Measurements from ENCODE around the gene PLIN4.

PLIN4 gene

GRCh38 chr19:4456476-4456842 is 61.8 kb downstream of the PLIN4 start:
- peaks cover 10% of the 10 kb centered on the region; the same call in 1 of the 2 replicates for H3K36me3 ChIP-seq (ENCODE audit: insufficient read depth, low read length)
- no peak for DNase-seq (ENCODE audit: low read depth, low spot score)
- H3K4me3 ChIP-seq = peak overlapping the region; percentile 84
- no peak for TF ChIP-seq FOXP2 (optimal IDR thresholded peaks at IDR 0.05; ENCODE audit: control extremely low read depth, extremely low read length, insufficient read depth)
- TF ChIP-seq POLR2AphosphoS5 (IDR thresholded peaks at IDR 0.05; ENCODE audit: borderline replicate concordance, low read depth, low read length) = no peak
- TF ChIP-seq EZH2 (IDR thresholded peaks at IDR 0.05) = no peak
- H3K27ac ChIP-seq = no peak overlapping the region
- no peaks in the 10 kb centered on the region for H3K9me3 ChIP-seq (ENCODE audit: low read depth, low read length)
- H3K9ac ChIP-seq (ENCODE audit: insufficient read length) = peak overlapping the region; percentile 67

- Histone ChIP-seq H3K27ac (no peak overlapping the region), H3K9ac (ENCODE audit: insufficient read length) (no peak overlapping the region)
- TF ChIP-seq POLR2AphosphoS5 (IDR thresholded peaks at IDR 0.05; ENCODE audit: borderline replicate concordance, low read depth, low read length) (no peak), EZH2 (IDR thresholded peaks at IDR 0.05) (no peak)
Measured at GRCh38 chr19:4455719-4456475, 62.4 kb downstream of the PLIN4 start.

GRCh38 chr19:4454747-4455718 is 63.3 kb downstream of the PLIN4 start:
- no peaks in the 10 kb centered on the region for H3K9me3 ChIP-seq (ENCODE audit: low read depth, low read length)
- H3K9ac ChIP-seq (ENCODE audit: insufficient read length) = no peak overlapping the region
- no peak for DNase-seq (ENCODE audit: low read depth, low spot score)
- H3K27ac ChIP-seq = no peak overlapping the region
- H3K4me3 ChIP-seq = no peak overlapping the region
- no peak for TF ChIP-seq FOXP2 (optimal IDR thresholded peaks at IDR 0.05; ENCODE audit: control extremely low read depth, extremely low read length, insufficient read depth)
- TF ChIP-seq POLR2AphosphoS5 (IDR thresholded peaks at IDR 0.05; ENCODE audit: borderline replicate concordance, low read depth, low read length) = no peak
- TF ChIP-seq EZH2 (IDR thresholded peaks at IDR 0.05) = no peak
- peaks cover 10% of the 10 kb centered on the region; the same call in 1 of the 2 replicates for H3K36me3 ChIP-seq (ENCODE audit: insufficient read depth, low read length)

More at GRCh38 chr19:4455719-4456475, 62.4 kb downstream of the PLIN4 start:
- DNase-seq (ENCODE audit: low read depth, low spot score) = no peak
- Histone ChIP-seq H3K36me3 (ENCODE audit: insufficient read depth, low read length) (peaks cover 10% of the 10 kb centered on the region; the same call in 1 of the 2 replicates), H3K9me3 (ENCODE audit: low read depth, low read length) (no peaks in the 10 kb centered on the region), H3K4me3 (peak overlapping the region; percentile 84; the same call in 1 of the 2 replicates)

- Histone ChIP-seq H3K9me3 (ENCODE audit: low read depth, low read length) (no peaks in the 10 kb centered on the region), H3K36me3 (ENCODE audit: insufficient read depth, low read length) (peaks cover 15% of the 10 kb centered on the region; the same call in 1 of the 2 replicates), H3K27ac (no peak overlapping the region), H3K9ac (ENCODE audit: insufficient read length) (no peak overlapping the region), H3K4me3 (no peak overlapping the region)
- no peak for DNase-seq (ENCODE audit: low read depth, low spot score)
- no peak for TF ChIP-seq POLR2AphosphoS5 (IDR thresholded peaks at IDR 0.05; ENCODE audit: borderline replicate concordance, low read depth, low read length)
- no peak for TF ChIP-seq FOXP2 (optimal IDR thresholded peaks at IDR 0.05; ENCODE audit: control extremely low read depth, extremely low read length, insufficient read depth)
- TF ChIP-seq EZH2 (IDR thresholded peaks at IDR 0.05) = no peak
Measured at GRCh38 chr19:4453232-4454179, 64.8 kb downstream of the PLIN4 start.

- no peak overlapping the region for H3K4me3 ChIP-seq
- no peak for DNase-seq (ENCODE audit: low read depth, low spot score)
- no peak overlapping the region for H3K27ac ChIP-seq
- H3K9me3 ChIP-seq (ENCODE audit: low read depth, low read length) = no peaks in the 10 kb centered on the region
- no peak overlapping the region for H3K9ac ChIP-seq (ENCODE audit: insufficient read length)
- peaks cover 17% of the 10 kb centered on the region; the same call in 1 of the 2 replicates for H3K36me3 ChIP-seq (ENCODE audit: insufficient read depth, low read length)
- TF ChIP-seq EZH2 (IDR thresholded peaks at IDR 0.05) (no peak), POLR2AphosphoS5 (IDR thresholded peaks at IDR 0.05; ENCODE audit: borderline replicate concordance, low read depth, low read length) (0 out of 2 replicates have a peak, but pooled peaks have one; percentile 2), FOXP2 (optimal IDR thresholded peaks at IDR 0.05; ENCODE audit: control extremely low read depth, extremely low read length, insufficient read depth) (no peak)
Measured at GRCh38 chr19:4452230-4452990, 65.9 kb downstream of the PLIN4 start.

All from SK-N-MC (cell line).